Cortex of kidney (tissue), 1 donor: ENCODE data around the gene LILRA2.
"Not testable (repeated sequence)": the region's sequence is repeated elsewhere in the genome, so short reads cannot be mapped to it uniquely, and the experiment has no call there.

Experiments used
- DNase-seq: peaks from one replicate; lab custom pipeline; 2025; lab: John Stamatoyannopoulos, UW

Gene LILRA2

DNA sequence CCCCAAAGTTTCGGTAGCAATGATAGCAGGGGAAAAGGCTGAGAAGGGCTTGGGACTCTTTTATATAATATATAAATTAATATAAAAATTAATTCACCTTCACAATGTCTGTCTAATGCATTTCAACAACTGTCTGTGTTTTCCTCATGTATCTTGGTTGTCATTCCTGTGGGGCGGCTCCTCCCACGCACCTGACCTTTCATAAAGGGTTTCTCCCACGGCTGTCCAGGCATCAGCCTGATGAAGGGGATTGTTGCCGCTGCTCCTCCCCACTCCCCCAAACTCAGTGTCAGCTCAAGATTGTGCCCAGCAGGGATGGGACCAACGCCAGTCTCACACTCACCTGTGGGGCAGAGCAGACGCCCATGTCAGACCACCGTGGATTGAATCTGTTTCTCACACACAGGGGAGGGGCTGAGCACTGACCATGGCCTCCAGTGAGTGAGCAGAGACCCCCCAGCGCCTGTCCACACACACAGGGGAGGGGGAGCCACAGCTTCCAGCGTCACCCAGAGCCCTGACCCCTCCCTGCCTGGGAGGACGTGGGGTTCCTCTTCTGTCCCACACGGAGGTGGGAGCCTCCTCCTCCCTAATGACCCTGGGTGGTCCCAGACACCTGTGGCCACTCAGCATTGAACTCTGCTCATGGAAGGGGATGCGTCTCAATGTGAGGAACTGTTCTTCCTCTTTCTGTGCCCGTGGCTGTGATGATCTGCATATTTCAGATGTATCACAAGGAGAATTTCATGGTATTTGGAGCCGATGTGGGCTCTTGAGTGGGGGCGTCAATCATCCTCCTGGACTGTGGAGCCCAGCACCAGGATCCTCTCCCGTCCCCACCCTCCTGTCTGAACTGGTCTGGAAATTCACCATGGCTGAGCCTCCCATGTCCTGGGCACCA, 1.6 kb upstream of the LILRA2 start:
- not testable (repeated sequence) for DNase-seq

DNA sequence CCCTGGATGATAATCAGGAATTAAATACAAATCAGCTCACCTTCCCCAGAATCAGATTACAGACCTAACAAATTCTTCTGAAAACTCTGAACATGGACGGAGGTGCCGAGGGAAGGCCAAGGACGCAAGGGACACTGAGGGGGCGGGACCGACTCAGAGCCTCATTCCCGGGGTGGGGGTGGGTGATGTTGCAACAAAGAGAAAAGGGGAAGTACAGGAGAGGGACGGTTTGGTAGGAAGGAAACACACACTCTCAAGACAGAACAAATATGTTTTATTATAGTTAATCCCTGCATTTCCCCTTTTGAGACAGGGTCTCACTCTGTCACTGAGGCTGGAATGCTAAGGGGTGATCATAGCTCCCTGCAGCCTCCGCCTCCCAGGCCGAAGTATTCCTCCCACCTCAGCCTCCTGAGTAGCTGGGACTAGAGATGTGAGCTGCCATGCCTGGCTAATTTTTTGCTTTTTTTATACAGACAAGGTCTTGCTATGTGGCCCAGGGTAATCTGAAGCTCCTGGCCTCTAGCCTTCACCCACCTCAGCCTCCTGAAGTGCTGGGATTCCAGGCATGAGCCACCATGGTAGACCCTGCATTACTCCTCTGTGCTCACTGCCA, 786 bp upstream of the LILRA2 start:
- no peak for DNase-seq

DNA sequence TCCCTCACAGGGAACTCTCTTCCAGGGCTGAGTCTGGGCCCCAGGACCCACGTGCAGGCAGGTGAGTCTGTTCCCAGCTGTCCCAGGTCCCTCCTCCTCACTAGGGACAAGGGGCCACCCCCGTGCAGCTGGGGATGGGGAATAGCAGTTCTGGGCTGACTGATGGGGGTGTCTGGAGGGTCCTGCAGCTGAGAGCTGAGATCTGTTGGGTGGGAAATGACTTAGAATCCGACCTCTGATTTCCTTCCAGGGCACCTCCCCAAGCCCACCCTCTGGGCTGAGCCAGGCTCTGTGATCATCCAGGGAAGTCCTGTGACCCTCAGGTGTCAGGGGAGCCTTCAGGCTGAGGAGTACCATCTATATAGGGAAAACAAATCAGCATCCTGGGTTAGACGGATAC, 461 bp downstream of the LILRA2 start:
- DNase-seq, result no peak

DNA sequence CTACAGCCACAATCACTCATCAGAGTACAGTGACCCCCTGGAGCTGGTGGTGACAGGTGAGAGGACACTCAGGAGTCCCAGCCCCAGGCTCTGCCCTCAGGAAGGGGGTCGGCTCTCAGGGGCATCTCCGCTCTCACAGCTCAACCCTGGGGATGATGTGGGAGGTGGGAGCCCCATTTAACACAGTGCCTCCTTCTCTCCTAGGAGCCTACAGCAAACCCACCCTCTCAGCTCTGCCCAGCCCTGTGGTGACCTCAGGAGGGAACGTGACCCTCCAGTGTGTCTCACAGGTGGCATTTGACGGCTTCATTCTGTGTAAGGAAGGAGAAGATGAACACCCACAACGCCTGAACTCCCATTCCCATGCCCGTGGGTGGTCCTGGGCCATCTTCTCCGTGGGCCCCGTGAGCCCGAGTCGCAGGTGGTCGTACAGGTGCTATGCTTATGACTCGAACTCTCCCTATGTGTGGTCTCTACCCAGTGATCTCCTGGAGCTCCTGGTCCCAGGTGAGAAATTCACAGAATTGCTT, 1.0 kb downstream of the LILRA2 start:
- no peak for DNase-seq

DNA sequence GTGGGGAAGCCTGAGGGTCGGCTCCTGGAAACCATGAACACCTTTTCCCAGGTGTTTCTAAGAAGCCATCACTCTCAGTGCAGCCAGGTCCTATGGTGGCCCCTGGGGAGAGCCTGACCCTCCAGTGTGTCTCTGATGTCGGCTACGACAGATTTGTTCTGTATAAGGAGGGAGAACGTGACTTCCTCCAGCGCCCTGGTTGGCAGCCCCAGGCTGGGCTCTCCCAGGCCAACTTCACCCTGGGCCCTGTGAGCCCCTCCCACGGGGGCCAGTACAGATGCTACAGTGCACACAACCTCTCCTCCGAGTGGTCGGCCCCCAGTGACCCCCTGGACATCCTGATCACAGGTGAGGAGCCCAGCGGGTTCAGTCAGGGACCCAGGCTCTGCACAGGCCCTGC, 1.6 kb downstream of the LILRA2 start:
- DNase-seq, result not testable (repeated sequence)

DNA sequence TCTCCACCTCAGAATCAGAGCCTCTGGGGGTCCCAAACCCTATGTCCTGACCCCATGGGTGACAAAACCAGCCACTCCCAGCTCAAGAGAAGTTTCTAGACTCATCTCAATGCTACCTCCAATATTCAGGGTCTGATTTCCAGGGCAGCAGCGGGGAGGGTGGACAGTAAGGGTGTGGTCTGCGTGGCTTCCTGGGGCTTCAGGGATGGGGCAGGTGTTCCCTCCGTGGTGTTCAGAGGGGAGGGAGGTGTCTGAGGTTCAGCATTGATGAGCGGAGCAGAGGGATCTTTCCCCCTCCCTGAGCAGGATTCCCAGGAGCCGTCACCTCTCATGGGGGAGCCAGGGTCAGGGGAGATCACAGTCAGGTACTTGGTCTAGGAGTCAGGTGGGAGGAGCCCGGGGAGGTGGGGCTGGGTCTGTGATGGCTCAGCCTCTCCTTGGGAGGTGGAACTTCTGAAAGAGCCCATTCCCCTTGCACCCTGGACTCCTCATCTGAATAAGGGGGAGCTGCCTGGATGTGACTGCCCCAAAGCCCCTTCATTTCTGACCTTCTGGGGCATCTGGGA, 2.9 kb downstream of the LILRA2 start:
- no peak for DNase-seq

DNA sequence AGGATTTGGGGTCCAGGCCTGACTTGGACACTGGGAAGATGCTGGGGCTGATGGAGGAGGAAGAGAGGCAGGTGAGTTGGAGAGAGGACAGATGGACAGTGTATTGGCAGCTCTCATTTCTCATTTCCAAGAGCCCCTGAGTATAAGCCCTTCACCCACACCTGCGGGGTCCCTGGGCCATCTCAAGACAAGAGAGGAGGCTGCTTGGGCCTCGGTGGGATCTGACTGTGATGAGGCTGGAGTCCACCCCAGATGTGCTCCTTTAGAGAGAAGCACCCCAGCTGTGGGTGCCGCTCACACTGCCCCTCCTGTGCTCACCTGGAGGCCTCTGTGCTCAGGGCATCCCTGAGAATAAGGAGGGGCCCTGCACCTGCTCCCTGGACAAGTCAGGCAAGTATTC, 3.7 kb downstream of the LILRA2 start:
- DNase-seq, result no peak

DNA sequence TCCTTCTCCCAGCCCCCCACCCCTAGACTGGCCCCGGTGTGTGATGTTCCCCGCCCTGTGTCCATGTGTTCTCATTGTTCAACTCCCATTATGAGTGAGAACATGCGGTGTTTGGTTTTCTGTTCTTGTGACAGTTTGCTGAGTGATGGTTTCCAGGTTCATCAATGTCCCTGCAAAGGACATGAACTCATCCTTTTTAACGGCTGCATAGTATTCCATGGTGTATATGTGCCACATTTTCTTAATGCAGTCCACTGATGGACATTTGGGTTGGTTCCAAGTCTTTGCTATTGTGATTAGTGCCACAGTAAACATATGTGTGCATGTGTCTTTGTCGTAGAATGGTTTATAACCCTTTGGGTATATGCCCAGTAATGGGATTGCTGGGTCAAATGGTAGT, 4.7 kb downstream of the LILRA2 start:
- not testable (repeated sequence) for DNase-seq

DNA sequence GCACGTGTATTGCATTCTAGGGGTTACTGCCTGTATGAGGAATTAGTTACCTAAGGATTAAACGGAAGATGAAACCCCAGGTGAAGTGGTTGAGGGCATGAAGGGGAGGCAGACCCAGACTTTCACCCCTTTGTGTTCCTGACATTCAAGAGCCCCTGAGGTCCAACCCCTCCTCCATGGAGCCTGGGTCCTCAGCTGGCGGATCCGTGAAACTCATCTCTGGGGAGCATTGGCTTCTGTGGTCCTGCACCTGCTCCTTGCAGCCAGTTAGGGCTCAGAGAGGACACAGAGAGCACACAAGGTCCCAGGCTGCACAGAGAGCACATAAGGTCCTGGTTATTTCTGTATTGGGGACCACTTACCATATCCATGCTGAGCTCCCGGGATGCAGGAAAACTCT, 12.8 kb downstream of the LILRA2 start:
- DNase-seq, result no peak

DNA sequence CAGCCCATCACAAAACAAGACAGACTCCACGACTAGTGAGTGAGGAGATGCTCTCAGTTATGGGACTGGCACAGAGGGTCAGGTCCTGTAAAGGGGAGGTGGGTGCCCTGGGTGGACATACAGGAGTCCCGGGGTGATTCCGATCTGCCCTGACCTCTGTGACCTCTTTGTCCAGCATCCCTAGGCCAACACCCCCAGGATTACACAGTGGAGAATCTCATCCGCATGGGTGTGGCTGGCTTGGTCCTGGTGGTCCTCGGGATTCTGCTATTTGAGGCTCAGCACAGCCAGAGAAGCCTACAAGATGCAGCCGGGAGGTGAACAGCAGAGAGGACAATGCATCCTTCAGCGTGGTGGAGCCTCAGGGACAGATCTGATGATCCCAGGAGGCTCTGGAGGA, 13.4 kb downstream of the LILRA2 start:
- no peak for DNase-seq

DNA sequence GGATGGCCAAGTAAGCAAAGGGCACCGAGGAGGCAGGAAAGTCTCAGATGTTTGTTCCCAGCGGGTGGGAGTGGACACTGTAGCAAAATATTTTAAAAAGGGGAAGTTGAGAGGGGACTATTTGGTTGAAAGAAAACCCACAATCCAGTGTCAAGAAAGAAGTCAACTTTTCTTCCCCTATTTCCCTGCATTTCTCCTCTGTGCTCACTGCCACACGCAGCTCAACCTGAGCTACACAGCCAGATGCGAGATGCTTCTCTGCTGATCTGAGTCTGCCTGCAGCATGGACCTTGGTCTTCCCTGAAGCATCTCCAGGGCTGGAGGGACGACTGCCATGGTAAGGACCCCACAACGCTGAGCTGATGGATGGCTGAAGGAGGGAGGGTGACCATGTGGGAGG, 19.9 kb downstream of the LILRA2 start, which contains the start of gene LILRA1:
Gene LILRA1 (plus strand): TSS at position 188 of the 400 bp plus-strand sequence. CDS start 613 bp downstream, outside the sequence.
- not testable (repeated sequence) for DNase-seq

DNA sequence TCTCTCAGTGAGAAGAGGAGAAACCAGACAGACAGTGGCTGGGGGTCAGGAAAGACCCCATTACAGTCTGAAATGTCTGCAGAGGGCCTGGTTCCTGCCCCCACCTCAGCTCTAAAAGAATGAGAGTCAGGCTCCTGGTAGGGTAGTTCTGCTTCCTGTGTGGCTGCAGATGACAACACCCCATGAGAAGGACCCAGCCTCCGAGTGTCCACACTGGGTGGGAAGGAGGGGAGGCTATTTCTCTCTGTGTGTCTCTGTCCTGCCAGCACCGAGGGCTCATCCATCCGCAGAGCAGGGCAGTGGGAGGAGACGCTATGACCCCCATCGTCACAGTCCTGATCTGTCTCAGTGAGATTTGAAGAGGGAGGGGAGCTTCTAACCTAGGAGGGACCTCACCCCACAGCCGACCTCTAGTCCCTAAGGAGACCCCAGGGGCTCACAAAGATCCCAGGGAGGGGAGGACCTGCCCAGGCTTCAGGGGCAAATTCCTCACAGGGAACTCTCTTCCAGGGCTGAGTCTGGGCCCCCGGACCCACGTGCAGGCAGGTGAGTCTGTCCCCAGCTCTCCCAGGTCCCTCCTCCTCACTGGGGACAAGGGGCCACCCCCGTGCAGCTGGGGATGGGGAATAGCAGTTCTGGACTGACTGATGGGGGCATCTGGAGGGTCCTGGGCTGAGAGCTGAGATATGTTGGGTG, 20.5 kb downstream of the LILRA2 start:
- DNase-seq, result not testable (repeated sequence)

DNA sequence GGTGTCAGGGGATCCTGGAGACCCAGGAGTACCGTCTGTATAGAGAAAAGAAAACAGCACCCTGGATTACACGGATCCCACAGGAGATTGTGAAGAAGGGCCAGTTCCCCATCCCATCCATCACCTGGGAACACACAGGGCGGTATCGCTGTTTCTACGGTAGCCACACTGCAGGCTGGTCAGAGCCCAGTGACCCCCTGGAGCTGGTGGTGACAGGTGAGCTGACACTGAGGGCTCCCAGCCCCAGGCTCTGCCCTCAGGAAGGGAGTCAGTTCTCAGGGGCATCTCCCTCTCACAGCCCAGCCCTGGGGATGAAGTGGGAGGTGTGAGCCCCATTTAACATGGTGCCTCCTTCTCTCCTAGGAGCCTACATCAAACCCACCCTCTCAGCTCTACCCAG, 21.1 kb downstream of the LILRA2 start:
- no peak for DNase-seq

DNA sequence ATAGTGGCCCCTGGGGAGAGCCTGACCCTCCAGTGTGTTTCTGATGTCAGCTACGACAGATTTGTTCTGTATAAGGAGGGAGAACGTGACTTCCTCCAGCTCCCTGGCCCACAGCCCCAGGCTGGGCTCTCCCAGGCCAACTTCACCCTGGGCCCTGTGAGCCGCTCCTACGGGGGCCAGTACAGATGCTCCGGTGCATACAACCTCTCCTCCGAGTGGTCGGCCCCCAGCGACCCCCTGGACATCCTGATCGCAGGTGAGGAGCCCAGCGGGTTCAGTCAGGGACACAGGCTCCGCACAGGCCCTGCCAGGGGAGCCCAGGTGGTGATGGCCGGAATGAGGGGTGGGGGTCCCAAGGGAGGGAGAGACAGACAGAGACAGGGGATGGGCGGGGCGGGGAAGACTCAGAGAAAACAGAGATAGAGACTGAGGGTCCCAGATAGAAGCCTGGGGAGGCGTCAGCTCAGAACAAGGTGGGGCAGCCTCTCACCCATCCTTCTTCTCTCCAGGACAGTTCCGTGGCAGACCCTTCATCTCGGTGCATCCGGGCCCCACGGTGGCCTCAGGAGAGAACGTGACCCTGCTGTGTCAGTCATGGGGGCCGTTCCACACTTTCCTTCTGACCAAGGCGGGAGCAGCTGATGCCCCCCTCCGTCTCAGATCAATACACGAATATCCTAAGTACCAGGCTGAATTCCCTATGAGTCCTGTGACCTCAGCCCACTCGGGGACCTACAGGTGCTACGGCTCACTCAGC, 22.3 kb downstream of the LILRA2 start:
- DNase-seq, result not testable (repeated sequence)

DNA sequence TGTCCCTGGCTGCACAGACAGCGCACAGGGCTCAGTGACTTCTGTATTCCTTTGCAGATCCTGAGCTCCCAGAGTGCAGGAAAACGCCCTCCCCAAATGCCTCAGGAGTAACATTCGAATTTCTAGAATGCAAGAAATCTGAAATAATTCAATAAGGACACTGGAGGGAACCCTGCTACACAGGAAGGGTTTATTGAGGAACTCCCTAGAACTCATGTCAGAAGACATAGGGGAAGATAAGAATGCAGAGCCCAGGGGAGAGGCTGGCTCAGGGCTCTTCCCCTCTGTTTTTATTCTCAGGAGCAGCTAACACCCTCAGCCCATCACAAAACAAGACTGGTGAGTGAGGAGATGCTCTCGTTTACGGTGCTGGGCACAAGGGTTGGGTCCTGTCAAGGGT, 26.6 kb downstream of the LILRA2 start:
- DNase-seq, result no peak

DNA sequence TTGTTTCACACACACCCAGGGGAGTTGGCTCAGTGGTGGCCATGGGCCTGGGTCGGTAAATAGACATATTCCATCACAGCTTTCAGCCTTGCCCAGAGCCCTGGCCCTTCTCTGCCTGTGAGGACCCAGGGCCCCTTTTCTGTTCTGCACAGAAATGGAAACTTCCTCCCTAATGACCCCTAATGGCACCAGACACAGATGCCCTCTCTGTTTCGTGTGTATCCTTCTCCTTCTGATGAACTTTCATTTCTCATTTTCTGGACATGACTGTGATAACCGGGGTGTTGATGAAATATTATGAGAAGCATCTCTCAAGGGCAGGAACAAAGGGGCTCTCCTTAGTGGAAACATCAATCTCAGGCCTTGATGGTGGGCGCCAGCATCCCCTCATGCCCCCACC, 32.6 kb downstream of the LILRA2 start:
- no peak for DNase-seq

DNA sequence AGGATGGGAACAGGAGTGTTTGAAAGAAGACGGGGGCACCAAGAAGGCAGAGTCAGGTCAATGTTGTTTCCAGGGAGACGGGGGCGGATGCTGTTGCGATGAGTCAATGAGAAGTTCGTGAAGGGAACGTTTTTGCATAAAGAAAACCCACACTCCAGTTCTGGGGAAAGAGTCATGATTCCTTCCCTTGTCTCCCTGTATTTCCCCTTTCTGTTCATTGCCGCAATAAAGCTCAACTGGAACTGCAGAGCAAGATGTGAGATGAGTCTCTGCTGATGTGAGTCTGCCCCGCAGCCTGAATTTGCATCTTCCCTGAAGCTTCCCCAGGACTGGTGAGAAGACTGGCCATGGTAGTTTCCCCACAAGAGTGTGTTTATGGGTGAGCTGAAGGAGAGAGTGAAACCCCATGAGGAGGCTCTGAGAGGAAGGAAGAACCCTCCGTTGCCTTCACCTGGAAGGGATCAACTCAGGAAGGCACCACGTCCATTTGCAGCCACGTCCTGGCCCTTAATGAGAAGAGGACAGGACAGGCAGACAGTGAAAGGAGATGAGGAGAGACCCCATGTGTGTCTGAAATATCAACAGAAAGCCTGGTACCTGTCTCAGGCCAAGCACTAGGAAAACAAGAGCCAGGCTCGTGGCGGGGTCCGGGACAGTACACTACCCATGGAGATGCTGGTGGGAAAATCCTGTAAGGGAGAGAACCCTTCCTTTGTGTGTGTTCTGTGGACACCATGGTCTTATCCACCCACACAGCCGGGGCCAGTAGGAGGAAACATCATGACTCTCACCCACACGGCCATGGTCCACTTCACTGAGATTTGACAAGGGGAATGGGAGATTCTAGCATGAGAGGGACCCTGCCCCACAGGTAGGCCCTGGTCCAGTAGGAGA, 33.5 kb downstream of the LILRA2 start:
- no peak for DNase-seq

DNA sequence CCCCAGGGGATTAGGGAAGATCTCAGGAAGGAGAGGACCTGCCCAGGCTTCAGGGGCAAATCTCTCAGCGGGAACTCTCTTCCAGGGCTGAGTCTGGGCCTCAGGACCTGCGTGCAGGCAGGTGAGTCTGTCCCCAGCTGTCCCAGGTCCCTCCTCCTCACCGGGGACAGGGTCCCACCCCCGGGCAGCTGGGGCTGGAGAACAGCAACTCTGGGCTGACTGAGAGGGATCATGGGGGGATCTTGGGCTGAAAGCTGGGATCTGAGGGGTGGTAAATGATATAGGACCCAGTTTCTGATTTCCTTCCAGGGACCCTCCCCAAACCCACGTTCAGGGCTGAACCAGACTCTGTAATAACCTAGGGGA, 34.2 kb downstream of the LILRA2 start:
- no peak for DNase-seq

DNA sequence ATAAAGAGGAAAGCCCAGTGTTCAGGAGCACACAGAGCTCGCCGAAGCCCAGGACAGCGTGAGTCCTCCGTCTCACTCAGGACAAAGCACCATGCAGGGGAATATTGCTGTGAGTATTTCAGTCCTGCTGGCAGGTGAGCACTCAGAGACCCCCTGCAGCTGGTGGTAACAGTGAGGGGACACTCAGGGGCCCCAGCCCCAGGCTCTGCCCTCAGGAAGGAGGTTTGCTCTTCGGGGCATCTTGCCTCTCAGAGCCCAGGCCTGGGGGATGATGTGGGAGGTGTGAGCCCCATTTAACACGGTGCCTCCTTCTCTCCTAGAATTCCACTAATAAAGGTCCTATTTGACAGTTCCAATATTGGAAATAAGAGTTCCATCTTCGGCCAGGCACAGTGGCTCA, 34.6 kb downstream of the LILRA2 start:
- DNase-seq, result no peak

DNA sequence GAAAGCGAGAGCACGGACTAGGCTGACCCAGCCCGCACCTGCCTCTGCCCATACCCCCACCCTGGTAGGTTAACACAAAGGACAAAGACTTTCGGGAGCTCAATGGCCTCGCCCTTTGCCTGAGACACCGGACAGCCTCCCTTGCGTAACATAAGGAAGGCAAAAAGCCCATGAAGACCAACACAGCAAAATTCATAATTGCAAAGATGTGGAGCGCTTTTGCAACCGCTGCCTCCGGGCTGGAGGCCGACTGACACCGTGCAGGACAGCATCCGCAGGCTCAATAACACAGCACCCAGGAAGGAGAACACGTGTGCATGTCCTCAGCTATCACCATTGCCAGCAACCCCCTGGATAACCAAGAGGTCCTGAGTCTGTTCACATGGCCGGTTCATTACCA, 35.2 kb downstream of the LILRA2 start:
- no peak for DNase-seq
